Measurements from ENCODE around the gene CUEDC1.

CUEDC1 gene

DNA sequence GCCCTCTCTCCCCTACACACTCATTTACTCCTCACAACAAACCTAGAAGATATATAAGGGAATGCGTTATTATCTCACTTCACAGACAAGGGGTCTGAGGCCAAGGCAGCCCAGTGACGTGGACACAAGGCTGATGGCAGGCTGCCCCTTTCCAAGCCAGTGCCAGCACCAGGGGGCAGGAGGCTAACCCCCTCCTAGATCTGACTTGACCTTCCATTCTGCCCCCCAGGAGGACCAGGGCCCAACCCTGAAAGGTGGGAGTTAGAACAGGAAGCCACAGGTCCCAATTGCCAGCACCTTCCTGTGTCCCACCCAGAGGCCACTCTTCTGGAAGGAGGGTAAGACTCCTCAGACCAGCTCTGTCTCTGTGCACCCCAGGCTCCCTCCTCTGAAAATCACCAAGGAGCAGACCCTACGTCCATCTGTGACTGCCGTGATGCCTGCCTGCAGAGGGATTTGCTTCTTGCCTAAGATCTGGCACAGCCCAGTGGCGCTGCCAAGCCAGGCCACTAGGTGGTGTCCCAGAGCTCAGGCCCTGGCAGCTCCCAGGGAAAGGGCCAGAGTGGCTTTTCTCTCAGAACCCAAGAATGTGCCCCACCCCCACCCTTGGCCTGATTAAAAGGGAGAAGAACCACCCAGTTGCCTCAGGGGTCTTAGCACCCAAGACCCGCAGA lies 62.9 kb downstream of the CUEDC1 start:
- Histone ChIP-seq H3K27ac (ENCODE audit: poor library complexity, severe bottlenecking) (peak overlapping the region; percentile 86), H3K4me1 (ENCODE audit: insufficient read depth, poor library complexity, severe bottlenecking) (peaks cover 36% of the 10 kb centered on the region), H3K4me3 (ENCODE audit: severe bottlenecking) (no peak overlapping the region), H3K9me3 (ENCODE audit: severe bottlenecking) (no peaks in the 10 kb centered on the region), H3K36me3 (ENCODE audit: low read depth) (no peaks in the 10 kb centered on the region), H3K27me3 (ENCODE audit: insufficient read depth, poor library complexity, severe bottlenecking) (no peaks in the 10 kb centered on the region)
- TF ChIP-seq CTCF (IDR thresholded peaks at IDR 0.05; ENCODE audit: poor library complexity, severe bottlenecking), result peak; percentile 90
- peak; percentile 19 for ATAC-seq (ENCODE audit: low read depth)
- DNase-seq (ENCODE audit: low spot score), result no peak

DNA sequence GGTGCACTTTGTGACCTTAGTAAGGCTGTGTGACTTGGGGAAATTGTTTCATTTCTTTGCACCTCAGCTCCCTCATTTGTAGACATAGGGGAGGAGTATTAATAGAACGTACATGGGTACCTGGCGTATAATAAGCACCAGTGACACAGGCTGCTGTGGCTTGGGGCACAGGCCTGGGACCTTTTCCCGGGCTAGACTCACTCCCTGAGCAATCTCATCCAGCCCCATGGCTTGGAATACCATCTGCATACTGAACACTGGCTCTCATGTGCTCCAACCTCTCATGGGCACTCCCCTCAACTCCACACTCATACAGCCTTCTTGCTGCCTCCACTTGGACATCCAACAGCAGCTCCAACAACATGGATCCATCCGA lies 64.4 kb downstream of the CUEDC1 start:
- H3K4me1 ChIP-seq (ENCODE audit: insufficient read depth, poor library complexity, severe bottlenecking), result peaks cover 36% of the 10 kb centered on the region

GRCh38 chr17:57889892-57890856 lies 65.0 kb downstream of the CUEDC1 start:
- TF ChIP-seq CTCF (IDR thresholded peaks at IDR 0.05; ENCODE audit: poor library complexity, severe bottlenecking), result peak; percentile 5
- ATAC-seq (ENCODE audit: low read depth) (peak; percentile 80), DNase-seq (ENCODE audit: low spot score) (peak; percentile 93)
- Histone ChIP-seq H3K36me3 (ENCODE audit: low read depth) (no peaks in the 10 kb centered on the region; the same call in none of the 2 replicates), H3K9me3 (ENCODE audit: severe bottlenecking) (no peaks in the 10 kb centered on the region), H3K27me3 (ENCODE audit: insufficient read depth, poor library complexity, severe bottlenecking) (no peaks in the 10 kb centered on the region), H3K27ac (ENCODE audit: poor library complexity, severe bottlenecking) (peak overlapping the region; percentile 86), H3K4me1 (ENCODE audit: insufficient read depth, poor library complexity, severe bottlenecking) (peaks cover 36% of the 10 kb centered on the region), H3K4me3 (ENCODE audit: severe bottlenecking) (no peak overlapping the region)

More for the DNA sequence above, 64.4 kb downstream of the CUEDC1 start:
- H3K9me3 ChIP-seq (ENCODE audit: severe bottlenecking), result no peaks in the 10 kb centered on the region
- H3K36me3 ChIP-seq (ENCODE audit: low read depth), result no peaks in the 10 kb centered on the region; the same call in 1 of the 2 replicates
- H3K27ac ChIP-seq (ENCODE audit: poor library complexity, severe bottlenecking), result peak overlapping the region; percentile 86
- no peak overlapping the region for H3K4me3 ChIP-seq (ENCODE audit: severe bottlenecking)
- H3K27me3 ChIP-seq (ENCODE audit: insufficient read depth, poor library complexity, severe bottlenecking), result no peaks in the 10 kb centered on the region
- DNase-seq (ENCODE audit: low spot score), result no peak
- ATAC-seq (ENCODE audit: low read depth), result no peak
- TF ChIP-seq CTCF (IDR thresholded peaks at IDR 0.05; ENCODE audit: poor library complexity, severe bottlenecking), result no peak

DNA sequence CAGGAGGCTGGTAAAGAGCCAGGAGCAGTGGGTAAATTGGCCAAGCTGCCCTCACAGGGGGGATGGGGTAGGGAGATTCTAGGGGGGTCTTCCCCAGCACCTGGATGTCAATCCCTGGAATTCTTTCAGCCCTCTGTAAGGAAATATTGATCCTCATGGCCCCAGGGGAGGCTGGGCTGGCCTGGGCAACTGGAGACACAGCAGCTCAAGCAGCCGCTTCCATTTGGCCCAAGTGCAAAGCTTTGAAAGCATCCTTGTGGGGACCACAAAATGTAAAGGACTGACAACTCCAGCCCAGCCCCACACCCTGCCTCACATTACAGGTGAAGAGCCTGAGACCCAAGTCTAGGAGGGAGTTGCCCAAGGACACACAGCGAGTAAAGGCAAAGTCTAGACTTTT lies 66.0 kb downstream of the CUEDC1 start:
- DNase-seq (ENCODE audit: low spot score) (no peak), ATAC-seq (ENCODE audit: low read depth) (no peak)
- Histone ChIP-seq H3K27ac (ENCODE audit: poor library complexity, severe bottlenecking) (peak overlapping the region; percentile 86), H3K36me3 (ENCODE audit: low read depth) (peaks cover 6% of the 10 kb centered on the region), H3K27me3 (ENCODE audit: insufficient read depth, poor library complexity, severe bottlenecking) (no peaks in the 10 kb centered on the region), H3K4me3 (ENCODE audit: severe bottlenecking) (no peak overlapping the region), H3K9me3 (ENCODE audit: severe bottlenecking) (no peaks in the 10 kb centered on the region), H3K4me1 (ENCODE audit: insufficient read depth, poor library complexity, severe bottlenecking) (peaks cover 36% of the 10 kb centered on the region)
- TF ChIP-seq CTCF (IDR thresholded peaks at IDR 0.05; ENCODE audit: poor library complexity, severe bottlenecking), result no peak

All from RWPE2 (cell line).